NCI-H526 treated with DMSO at 0.1 percent for 48 hours (cell line): ENCODE results near the gene NCKAP1.
A peak's percentile ranks its signal among the peaks of the same experiment; 100 is the strongest.
"Not testable (repeated sequence)": the region's sequence is repeated elsewhere in the genome, so short reads cannot be mapped to it uniquely, and the experiment has no call there.

Source experiments
- DNase-seq: peaks from one replicate; lab custom pipeline; 2025; lab: John Stamatoyannopoulos, UW

NCKAP1 gene

DNA sequence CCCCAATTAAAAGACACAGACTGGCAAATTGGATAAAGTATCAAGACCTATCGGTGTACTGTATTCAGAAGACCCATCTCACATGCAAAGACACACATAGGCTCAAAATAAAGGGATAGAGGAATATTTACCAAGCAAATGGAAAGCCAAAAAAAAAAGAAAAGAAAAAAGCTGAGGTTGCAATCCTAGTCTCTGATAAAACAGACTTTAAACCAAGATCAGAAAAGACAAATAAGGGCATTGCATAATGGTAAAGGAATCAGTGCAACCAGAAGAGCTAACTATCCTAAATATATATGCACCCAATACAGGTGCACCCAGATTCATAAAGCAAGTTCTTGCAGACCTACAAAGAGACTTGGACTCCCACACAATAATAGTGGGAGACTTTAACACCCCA, 161.6 kb downstream of the NCKAP1 start:
- not testable (repeated sequence) for DNase-seq

DNA sequence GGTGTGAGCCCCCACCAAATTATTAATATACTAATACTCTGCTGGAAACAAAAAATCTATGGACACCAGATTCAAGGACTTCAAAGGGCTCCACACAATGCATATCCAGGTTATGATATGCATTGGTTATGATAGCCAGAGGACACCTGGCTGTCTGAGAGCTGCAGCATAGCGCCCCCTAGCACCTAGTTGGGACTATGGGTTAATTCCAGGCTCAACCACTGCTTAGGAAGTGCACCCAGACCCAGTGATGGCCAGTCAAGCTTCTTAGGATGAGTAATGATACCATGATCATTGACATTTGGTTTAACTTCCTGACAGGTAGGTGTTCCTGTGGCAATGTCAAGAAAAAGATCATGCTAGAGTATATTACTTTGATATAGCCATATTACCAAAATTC, 168.0 kb downstream of the NCKAP1 start:
- no peak for DNase-seq

DNA sequence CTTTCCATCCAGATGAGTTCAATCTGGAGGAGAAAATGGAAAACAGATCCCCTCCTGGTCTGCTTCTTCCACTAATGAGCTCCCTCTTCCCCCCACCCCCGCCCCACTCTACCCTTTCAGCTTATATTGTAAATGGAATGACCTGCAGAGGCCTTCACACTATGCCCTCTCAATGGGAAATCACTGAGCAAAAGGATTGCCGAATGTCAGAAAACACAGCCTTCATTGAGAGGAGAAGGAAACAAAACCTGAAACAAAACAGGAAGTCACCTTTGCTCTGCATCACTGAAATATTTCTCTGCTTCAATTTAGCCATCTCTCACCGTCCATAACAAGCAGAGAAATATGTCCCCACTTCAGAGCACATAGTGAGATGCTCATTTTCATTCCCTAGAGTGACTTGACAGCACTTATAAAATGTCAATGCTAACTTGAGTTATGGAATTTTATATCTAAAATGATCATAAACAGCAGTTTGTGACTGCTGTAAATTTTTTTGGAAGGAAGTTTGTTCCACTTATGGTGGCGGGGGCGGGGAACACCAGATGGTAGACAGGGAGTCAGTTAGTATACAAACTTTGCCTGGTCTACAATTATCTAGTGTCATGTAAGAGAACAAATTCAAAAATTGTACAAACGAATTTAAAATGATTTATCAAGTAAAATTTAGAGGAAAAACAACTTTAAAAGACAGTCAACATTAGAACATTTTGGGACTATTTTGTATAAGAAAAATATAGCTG, 170.0 kb downstream of the NCKAP1 start:
- no peak for DNase-seq

DNA sequence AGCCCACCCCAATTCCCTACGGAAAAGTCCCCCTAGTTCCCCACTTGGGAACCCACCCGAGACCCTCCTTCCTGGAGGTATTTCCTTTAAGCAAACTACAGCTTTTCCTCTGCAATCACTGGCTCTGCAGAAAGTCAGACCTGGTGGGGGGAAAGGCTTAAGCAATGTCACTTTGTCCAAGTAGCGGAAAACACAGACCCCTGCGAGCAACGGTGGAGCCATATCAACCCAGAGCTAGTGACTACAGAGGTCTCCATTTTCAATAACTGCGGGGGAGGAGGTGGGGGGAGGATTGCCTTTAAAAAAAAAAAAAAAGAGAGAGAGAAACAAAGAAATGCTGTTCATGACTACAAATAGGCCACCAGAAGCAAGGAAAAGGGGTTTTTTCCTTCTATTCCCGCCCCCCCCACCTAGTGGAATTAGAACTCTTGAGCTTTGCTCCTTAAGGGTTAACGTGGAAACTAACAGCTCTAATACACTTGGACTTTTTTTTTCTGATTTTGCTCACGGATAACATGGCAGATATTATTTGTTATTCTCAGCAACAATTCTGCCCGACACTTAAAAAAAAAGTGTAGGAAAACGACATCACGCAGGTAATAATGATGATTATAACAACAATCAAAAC, 170.7 kb downstream of the NCKAP1 start:
- no peak for DNase-seq

DNA sequence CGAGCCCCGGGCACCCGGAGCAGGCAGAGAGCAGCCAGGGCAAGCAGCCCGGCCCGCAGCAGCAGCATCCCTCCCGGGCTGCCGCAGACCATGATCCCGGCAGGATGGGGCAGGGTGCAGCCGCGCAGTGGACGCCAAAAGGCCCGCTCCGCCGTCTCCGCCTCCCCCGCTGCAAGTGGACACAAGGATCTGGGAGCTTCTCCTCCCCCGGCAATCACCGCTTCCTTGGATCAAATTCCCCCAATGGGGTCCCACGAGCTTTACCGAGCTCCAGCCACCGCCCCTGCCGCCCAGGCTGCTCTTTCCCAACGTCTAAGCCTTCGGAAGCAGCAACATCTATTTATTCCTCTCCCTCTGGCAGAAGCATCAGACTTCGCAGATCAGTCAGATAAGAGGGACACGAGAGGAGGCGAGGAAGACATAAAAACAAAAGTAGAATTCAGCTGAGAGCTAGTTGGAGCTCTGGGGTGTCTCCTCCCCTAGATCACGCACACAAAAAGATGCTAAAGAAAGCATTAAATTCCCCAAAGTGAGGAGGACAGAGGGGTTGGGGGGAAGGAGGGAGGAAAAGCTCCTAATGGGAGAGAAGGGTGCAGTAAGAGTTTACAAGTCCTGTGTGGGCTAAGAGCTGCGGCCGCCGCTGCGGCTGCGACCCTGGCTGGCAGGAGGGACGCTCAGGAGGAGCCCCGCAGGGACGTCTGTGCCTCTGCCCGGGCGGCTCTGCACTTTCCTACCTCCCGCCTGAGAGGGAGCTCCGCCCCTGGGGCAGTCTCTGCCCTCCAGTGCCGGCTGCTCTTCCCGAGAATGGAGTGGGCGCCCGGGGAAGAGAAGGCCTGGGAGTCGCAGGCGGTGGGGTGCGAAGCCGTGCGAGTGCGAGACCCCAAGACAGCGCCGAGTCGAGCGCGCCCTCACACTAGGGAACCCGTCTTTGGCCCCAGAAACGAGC, 171.5 kb downstream of the NCKAP1 start, which contains the start of gene FRZB:
Gene FRZB (minus strand): TSS at position 177 of the 946 bp plus-strand sequence. CDS start 85 bp downstream, at position 92.
- peak; percentile 30 for DNase-seq

DNA sequence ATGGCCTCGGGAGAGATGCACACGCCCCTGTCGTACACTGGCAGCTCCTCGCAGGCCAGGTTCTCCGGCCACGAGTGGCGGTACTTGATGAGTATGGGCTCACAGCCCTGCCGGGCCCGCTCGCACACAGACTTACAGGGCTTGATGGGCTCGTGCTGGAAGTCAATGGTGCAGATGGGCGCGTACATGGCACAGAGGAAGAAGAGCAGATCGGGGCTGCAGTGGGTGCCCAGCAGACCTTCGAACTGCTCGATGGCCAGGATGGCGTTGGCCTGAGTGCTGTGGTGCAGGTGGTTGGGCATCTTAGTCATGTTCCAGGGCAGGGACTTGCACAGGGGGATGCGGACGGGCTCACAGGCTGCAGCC, 172.2 kb downstream of the NCKAP1 start:
- no peak for DNase-seq

DNA sequence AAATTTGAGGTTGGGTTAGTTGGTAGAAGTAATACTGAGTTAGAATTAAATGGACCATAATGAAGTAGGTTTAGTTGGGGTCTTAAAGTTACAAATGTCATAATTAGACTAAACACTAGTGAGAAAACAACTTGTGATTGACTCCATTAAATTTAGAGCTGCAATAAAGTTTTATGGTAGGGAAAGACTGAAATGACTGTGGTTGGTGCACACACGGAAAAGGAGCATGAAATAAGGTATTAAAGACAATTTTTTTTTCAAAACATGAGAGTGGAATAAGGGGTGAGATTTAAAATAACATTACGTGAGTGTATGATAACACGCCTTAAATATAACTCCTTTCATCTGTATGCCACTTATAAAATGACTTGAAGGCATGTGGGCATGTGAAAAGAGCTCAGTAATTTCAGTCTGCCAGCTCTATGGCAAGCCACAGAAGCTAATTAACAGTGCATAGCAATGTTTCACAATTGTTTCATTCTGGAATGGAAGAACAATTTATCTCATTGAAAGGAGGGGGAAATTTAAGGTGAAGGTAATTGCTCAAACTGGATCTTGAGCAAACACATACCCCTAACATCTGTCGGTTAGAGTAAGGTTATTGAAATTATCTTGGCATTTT, 173.2 kb downstream of the NCKAP1 start:
- DNase-seq, result no peak

DNA sequence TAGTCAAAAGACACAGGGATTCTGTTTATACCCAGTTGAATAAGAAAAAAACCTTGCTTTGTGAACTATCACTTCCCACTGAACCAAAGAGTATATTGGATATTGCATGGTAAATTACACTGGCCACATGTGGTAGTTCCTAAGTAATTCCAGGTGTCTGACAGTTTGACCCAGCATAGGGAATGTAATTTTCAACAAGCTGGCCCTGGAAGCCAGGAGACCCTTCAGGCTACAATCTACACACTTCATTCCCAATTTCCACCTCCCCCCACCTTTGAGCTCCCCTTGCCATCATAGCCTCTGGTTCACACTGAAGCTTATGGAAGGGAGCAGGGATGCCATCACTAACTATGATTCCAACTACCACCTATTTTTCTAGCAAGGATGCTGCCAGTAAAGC, 174.6 kb downstream of the NCKAP1 start:
- DNase-seq, result no peak

DNA sequence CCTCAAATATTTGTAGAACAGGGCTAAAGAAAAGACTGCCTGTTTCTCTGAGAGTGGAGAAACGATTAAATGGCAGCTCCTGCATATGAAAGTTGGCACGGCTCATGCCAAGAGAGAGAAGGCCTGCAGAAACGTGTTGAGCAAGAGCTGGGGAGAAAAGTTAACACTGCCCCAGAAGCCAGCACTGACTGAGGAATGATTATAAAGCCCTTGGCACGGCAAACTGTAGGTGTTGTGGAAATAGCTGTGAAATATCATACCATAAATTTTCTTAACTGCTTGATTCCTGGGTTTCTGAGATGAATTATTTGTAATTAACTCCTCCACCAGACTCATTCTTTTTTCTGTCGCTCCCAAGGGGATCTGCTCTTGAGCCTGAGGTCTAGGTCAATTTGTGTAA, 176.2 kb downstream of the NCKAP1 start:
- DNase-seq, result no peak

DNA sequence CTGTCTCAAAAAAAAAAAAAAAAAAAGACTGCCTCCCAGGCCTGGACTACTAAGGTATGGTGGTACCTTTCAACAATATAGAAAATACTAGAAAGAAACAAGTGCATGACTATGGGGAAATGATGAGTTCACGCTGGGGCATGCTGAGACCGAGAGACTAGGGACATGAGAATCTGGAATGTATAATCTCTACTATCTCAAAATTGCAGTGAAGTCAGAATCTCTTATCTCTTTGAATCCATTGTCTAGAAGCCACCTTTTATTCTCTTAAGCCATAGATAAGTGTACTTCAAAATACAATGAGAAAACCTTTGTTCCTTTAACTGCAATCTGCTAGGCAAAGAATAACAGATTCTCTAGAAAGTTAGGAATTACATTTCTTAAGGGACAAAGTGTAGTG, 177.4 kb downstream of the NCKAP1 start:
- DNase-seq, result no peak
